Stomach smooth muscle (tissue), 2 donors: ENCODE data around the gene PZP.
"Not testable (repeated sequence)": the region's sequence is repeated elsewhere in the genome, so short reads cannot be mapped to it uniquely, and the experiment has no call there.

Experiments
- H3K27ac ChIP-seq: one replicate; pipeline ENCODE4 v1.7.0; 2013; ENCODE audit warnings: mild to moderate bottlenecking, low read length, inconsistent platforms
- H3K27me3 ChIP-seq, 2 donors: one replicate each; pipeline ENCODE4 v1.7.0; 2013; ENCODE audit warnings: low read length in 2 of 2; ENCODE audit not compliant: insufficient read depth in 2 of 2, control insufficient read depth in 1 of 2
- H3K36me3 ChIP-seq, 2 donors: one replicate each; pipeline ENCODE4 v1.7.0; 2013; ENCODE audit warnings: low read length in 2 of 2; ENCODE audit not compliant: control insufficient read depth in 2 of 2, insufficient read depth in 2 of 2
- H3K4me1 ChIP-seq: one replicate; pipeline ENCODE4 v1.7.0; 2013; ENCODE audit warnings: low read length; ENCODE audit not compliant: control insufficient read depth, insufficient read depth
- H3K4me3 ChIP-seq, 2 donors: one replicate each; pipeline ENCODE4 v1.7.0; 2013; ENCODE audit warnings: low read length in 2 of 2
- H3K9ac ChIP-seq, 2 donors: one replicate each; pipeline ENCODE4 v1.7.0; 2013; ENCODE audit warnings: low read length in 2 of 2, mild to moderate bottlenecking in 1 of 2
- H3K9me3 ChIP-seq, 2 donors: one replicate each; pipeline ENCODE4 v1.7.0; 2013; ENCODE audit warnings: low read length in 2 of 2; ENCODE audit not compliant: control insufficient read depth in 2 of 2
- donor health status: healthy.
- donor health status: Pancreatic carcinoma.

The PZP gene

DNA sequence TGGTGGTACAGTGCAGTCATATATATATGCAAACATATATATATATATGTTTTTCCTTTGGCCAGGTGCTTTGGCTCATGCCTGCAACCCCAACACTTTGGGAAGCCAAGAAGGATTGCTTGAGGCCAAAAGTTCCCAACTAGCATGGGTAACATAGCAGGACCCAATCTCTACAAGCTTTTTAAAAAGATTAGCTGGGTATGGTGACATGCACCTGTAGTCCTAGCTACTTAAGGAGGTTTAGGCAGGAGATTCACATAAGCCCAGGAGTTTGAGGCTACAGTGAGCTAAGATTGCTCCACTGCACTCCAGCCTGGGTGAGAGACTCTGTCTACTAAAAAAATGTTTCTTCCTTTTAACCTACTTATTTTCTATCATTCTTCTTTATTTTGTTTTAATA, 10.2 kb downstream of the PZP start:
- H3K27ac ChIP-seq, result no peak overlapping the region
- H3K4me3 ChIP-seq, result no peak overlapping the region
- H3K9ac ChIP-seq, result no peak overlapping the region
- H3K9me3 ChIP-seq, result no peaks in the 10 kb centered on the region
- no peaks in the 10 kb centered on the region for H3K4me1 ChIP-seq
- H3K36me3 ChIP-seq, result no peaks in the 10 kb centered on the region
- H3K27me3 ChIP-seq, result no peaks in the 10 kb centered on the region

DNA sequence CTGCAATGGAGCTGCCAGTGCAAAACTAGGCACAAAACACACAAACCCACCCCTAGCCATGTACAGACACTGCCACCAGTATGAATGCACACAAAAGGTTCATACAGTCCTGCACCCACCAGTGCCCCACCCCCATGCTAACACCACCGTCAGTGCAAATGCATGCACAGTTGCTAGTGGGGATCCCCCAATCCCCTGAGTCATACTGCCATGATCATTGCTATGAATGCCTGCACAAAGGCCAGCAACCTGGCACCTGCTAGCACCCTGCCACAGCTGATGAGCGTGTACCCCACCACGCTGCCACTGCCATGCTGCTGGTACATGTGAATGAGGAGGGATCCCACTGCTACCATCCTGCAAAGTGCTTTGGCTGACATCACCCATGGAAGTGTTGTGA, 23.9 kb downstream of the PZP start:
- no peaks in the 10 kb centered on the region for H3K4me1 ChIP-seq
- no peak overlapping the region for H3K27ac ChIP-seq
- no peak overlapping the region for H3K4me3 ChIP-seq
- no peak overlapping the region for H3K9ac ChIP-seq
- H3K9me3 ChIP-seq, result no peaks in the 10 kb centered on the region
- no peaks in the 10 kb centered on the region for H3K27me3 ChIP-seq
- H3K36me3 ChIP-seq, result no peaks in the 10 kb centered on the region

GRCh38 chr12:9180810-9181209, 27.4 kb downstream of the PZP start:
- no peaks in the 10 kb centered on the region for H3K4me1 ChIP-seq
- H3K9me3 ChIP-seq, result no peaks in the 10 kb centered on the region
- no peak overlapping the region for H3K9ac ChIP-seq
- no peak overlapping the region for H3K27ac ChIP-seq
- no peak overlapping the region for H3K4me3 ChIP-seq
- no peaks in the 10 kb centered on the region for H3K36me3 ChIP-seq
- H3K27me3 ChIP-seq, result no peaks in the 10 kb centered on the region

GRCh38 chr12:9179781-9180180, 28.4 kb downstream of the PZP start:
- Histone ChIP-seq H3K36me3 (no peaks in the 10 kb centered on the region), H3K9ac (no peak overlapping the region), H3K27me3 (no peaks in the 10 kb centered on the region), H3K9me3 (no peaks in the 10 kb centered on the region), H3K4me3 (no peak overlapping the region), H3K27ac (no peak overlapping the region), H3K4me1 (no peaks in the 10 kb centered on the region)

- Histone ChIP-seq H3K4me3 (no peak overlapping the region), H3K4me1 (no peaks in the 10 kb centered on the region), H3K27ac (no peak overlapping the region), H3K9ac (no peak overlapping the region), H3K27me3 (no peaks in the 10 kb centered on the region), H3K9me3 (no peaks in the 10 kb centered on the region), H3K36me3 (no peaks in the 10 kb centered on the region)
Observed at GRCh38 chr12:9169979-9170634, 38.1 kb downstream of the PZP start.

DNA sequence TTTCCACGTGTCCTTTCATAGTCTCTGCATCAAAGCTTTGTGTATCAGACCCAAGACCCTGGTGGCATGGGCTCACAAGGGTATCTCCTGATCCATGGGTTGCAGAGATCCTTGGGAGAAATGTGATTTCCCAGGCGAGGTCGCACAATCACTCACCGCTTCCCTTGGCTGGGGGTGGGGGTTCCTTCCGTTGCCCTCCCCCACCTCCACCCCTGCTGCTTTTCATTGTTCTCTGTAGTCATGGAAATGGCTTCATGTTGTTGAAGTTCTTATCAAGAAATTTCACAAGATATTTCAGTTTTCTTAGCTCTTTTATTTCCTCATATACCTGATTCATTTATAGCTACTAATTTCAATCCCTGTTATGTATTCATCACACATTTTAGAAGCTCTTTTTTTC, 40.9 kb downstream of the PZP start:
- not testable (repeated sequence) for H3K27me3 ChIP-seq, H3K4me1 ChIP-seq, H3K4me3 ChIP-seq, H3K27ac ChIP-seq, H3K9me3 ChIP-seq, H3K36me3 ChIP-seq, H3K9ac ChIP-seq

DNA sequence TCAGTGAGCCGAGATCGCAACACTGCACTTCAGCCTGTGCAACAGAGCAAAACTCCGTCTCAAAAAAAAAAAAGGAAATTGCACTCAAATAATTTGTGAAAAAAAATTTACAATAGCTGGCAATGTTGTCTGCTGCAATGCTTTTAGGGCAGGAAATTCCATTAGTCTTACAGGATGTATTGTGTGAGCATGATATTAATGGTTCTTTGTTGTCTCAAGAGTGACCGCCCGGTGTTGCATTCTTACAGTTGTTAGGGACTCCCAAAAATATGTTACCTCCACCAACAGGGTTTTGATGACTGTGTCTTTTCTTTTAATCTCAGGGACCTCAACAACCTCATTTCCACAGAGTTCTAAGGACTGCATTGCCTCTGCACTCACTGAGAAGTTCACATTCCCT, 44.8 kb downstream of the PZP start:
- Histone ChIP-seq H3K27ac (no peak overlapping the region), H3K9me3 (no peaks in the 10 kb centered on the region), H3K27me3 (no peaks in the 10 kb centered on the region), H3K4me1 (no peaks in the 10 kb centered on the region), H3K9ac (no peak overlapping the region), H3K4me3 (no peak overlapping the region), H3K36me3 (no peaks in the 10 kb centered on the region)

DNA sequence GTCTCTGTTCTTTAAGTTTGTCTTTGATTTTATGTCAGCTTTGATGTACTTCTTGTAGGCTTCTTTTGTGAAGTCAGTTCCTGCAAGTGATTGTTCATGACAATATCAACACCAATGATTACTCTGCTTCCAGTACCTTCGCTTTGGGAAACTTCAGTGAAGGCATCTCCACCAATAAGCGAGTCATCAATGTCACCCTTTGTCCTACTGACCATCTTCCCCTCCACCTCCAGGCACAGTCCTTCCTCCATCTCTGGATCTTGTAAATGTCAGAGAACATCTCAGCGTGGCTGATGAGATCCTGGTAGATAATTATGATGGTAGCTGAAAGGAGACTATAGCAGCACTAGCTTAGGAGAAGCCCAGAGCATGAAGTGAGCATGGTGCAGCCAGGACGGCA, 52.1 kb downstream of the PZP start:
- H3K27ac ChIP-seq, result no peak overlapping the region
- no peaks in the 10 kb centered on the region for H3K27me3 ChIP-seq
- no peak overlapping the region for H3K9ac ChIP-seq
- no peak overlapping the region for H3K4me3 ChIP-seq
- no peaks in the 10 kb centered on the region for H3K9me3 ChIP-seq
- H3K4me1 ChIP-seq, result no peaks in the 10 kb centered on the region
- H3K36me3 ChIP-seq, result no peaks in the 10 kb centered on the region

GRCh38 chr12:9149372-9149771, 58.8 kb downstream of the PZP start:
- Histone ChIP-seq H3K4me3 (no peak overlapping the region), H3K27ac (no peak overlapping the region), H3K27me3 (no peaks in the 10 kb centered on the region), H3K9me3 (no peaks in the 10 kb centered on the region), H3K4me1 (no peaks in the 10 kb centered on the region), H3K36me3 (no peaks in the 10 kb centered on the region), H3K9ac (no peak overlapping the region)

DNA sequence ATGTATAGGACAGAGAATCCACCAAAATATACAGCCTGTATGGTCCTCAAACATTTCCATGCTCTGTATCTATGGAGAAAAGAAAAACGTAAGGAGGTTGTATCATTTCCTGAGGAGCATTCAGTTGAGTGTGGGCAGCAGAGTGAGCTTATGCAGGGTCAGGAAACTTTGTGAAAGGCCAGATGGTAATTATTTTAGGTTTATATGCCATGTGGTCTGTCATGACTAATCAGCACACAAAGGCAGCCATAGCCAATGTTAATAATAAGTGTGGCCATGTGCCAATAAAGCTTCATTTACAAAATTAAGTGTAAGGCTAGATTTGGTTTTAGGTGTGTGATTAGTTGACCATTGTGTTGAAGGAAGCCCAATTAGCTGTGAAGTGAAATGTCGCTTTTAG, 59.3 kb downstream of the PZP start:
- no peaks in the 10 kb centered on the region for H3K27me3 ChIP-seq
- peaks cover 1 to 4% of the 10 kb centered on the region in 2 donors for H3K9me3 ChIP-seq
- H3K9ac ChIP-seq, result no peak overlapping the region
- H3K4me1 ChIP-seq, result no peaks in the 10 kb centered on the region
- H3K4me3 ChIP-seq, result no peak overlapping the region
- H3K27ac ChIP-seq, result no peak overlapping the region
- no peaks in the 10 kb centered on the region for H3K36me3 ChIP-seq

GRCh38 chr12:9147461-9147860, 60.7 kb downstream of the PZP start:
- H3K4me1 ChIP-seq, result no peaks in the 10 kb centered on the region
- H3K27me3 ChIP-seq, result no peaks in the 10 kb centered on the region
- H3K4me3 ChIP-seq, result no peak overlapping the region
- H3K9me3 ChIP-seq, result peaks cover 2 to 8% of the 10 kb centered on the region in 2 donors
- H3K9ac ChIP-seq, result no peak overlapping the region
- H3K36me3 ChIP-seq, result no peaks in the 10 kb centered on the region
- no peak overlapping the region for H3K27ac ChIP-seq
